ENCODE measurements around the gene NFKB2. TPM values are rescaled to one million over a fixed set of nuclear protein-coding genes. Genes with fewer than 3 reads are reported as not detected.

Gene NFKB2
- polyA plus RNA-seq, 1 donor = 18.7 TPM

Other genes starting within 250 kb of the NFKB2 start
- 66.7 TPM for gene NOLC1, start 243.3 kb upstream of the NFKB2 start, polyA plus RNA-seq (ENCODE audit: insufficient read length)
- gene ELOVL3, start 169.4 kb upstream of the NFKB2 start, polyA plus RNA-seq (ENCODE audit: insufficient read length) = 0.94 TPM
- 25.3 TPM for gene PITX3, start 154.2 kb upstream of the NFKB2 start, polyA plus RNA-seq (ENCODE audit: insufficient read length)
- gene GBF1, start 150.2 kb upstream of the NFKB2 start, polyA plus RNA-seq (ENCODE audit: insufficient read length) = 56.2 TPM
- gene PSD, start 23.1 kb downstream of the NFKB2 start, polyA plus RNA-seq (ENCODE audit: insufficient read length) = 4.9 TPM
- 6.9 TPM for gene FBXL15, start 25.1 kb downstream of the NFKB2 start, polyA plus RNA-seq (ENCODE audit: insufficient read length)
- gene CUEDC2, start 36.9 kb downstream of the NFKB2 start, polyA plus RNA-seq (ENCODE audit: insufficient read length) = 55.8 TPM
- 0.30 TPM for gene C10orf95, start 55.8 kb downstream of the NFKB2 start, polyA plus RNA-seq (ENCODE audit: insufficient read length)
- 81.0 TPM for gene ACTR1A, start 107.0 kb downstream of the NFKB2 start, polyA plus RNA-seq (ENCODE audit: insufficient read length)
- gene SUFU, start 108.3 kb downstream of the NFKB2 start, polyA plus RNA-seq (ENCODE audit: insufficient read length) = 16.4 TPM
- 97.5 TPM for gene TRIM8, start 248.8 kb downstream of the NFKB2 start, polyA plus RNA-seq (ENCODE audit: insufficient read length)

Measured in hindlimb muscle (tissue), 1 donor.